GM18508 (cell line): Measurements from ENCODE around the gene AKT1.

ENCODE experiments used
- ATAC-seq: cut with Tn5 transposase; IDR thresholded peaks from one replicate; pipeline ENCODE4 v1.9.1; 2021; ENCODE audit warnings: moderate number of reproducible peaks; ENCODE audit not compliant: insufficient read depth, unreplicated experiment

The AKT1 gene

DNA sequence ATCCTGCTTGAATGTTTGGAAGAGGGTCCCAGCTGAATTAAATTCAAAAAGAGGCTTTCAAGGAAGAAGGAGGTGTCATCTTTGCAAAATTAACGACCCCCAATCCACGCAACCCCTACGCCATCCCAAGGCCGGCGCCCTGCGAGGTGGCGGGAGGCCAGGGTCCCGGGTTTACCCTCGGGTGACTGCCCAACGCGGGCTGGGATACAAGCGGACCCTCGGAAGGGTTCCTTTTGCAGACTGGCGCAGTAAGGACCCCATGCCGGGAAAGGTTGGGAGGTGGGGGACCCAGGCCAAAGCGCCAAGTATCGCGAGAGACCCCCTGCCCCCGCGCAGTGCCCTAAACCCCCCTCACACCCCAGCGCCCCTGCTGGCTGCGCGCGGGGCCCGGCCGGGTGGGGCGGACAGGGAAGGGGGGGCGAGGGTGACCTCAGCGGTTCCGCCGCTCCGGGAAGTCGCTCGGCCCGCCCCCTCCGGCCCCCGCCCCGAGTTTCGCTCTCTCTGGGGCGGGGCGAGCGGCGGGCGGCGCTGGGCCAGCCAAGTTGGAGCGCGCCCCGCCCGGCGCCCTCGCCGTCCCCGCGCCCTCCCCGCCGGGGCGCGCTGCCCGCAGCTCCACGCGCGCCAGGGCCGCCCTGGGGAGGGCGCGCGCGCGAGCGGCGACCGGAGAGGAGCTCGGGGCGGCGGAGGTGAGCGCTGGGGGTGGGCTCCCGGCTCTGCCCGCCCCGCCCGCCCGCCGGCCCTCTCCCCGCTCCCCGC, 4.6 kb upstream of the AKT1 start:
- ATAC-seq: no peak

DNA sequence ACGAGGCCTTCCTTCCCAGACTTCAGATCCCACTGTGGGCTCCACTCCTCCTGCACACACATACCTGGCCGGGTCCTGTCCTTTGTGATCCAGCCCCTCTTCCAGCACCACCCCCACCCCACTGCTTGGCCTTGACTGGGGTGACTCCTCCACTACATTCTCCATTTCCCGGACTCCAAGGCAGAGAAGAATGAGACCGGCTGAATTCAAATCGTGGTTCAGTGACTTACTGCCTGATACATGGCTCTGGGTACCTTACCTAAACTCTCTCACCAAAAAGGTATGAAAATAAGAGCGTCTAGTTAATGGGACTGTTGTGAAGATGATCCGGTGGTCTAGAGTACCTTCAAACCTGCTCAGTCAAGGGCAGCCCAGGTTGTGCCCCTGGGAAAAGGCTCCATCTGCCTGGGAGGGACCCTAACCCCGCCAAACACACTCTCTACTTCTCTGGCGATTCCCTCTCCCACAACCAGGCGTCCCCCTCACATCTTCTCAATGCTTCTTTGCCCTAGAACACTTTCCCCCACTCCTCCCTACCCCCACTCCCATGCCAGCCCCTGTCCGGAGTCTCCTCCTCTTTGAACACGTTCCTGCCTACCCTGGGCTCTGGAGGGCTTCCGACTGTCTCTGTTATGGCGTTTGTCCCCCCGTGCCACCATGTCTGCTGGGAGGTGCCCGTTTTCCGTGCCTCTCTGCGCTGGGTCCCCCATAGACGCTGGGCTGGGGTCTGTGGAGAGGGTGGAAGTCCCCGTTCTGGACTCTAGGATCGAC, 3.9 kb upstream of the AKT1 start:
- ATAC-seq: no peak

DNA sequence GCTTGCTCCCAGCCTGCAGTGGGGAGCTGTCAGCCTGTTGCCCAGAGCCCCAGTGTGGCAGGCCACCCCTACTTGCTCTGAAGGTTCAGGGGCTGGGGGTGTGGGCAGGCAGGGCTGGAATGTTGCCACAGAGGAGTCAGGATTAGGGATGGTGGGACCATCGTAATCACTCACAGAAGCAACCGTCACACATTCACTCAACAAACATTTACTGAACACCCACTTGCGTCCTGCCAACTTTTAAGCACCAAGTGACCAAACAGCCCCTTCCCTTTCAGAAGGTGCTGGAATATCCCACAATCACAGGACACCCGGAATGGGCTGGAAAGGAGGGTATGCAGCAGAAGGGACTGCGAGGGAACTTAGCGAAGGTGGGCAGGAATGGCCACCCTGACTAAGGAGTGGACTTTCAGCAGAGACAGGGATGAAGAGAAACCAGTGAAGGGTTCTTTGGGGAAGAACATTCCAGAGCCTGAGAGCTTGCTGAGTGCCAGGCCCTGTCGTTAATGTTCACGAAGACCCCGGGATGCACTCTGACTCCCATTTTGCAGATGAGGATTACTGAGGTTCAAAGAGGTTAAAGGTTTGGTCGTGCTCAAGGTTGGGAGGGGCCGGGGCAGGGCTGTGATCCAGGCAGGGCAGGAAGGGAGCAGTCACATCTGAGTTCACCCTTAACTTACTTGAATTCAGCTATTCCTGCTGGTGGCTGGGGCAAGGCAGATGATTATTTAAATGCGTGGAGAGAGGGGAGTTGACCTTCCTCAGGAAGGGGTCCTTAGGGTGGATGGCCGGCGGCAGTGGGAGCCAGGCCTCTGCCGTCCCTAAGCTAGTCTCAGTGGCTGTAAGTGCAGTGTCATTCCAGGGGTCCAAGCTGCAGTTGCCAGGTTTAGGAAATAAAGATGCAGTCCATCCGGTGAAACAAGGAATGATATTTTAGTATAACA, 3.0 kb upstream of the AKT1 start:
- no peak for ATAC-seq

DNA sequence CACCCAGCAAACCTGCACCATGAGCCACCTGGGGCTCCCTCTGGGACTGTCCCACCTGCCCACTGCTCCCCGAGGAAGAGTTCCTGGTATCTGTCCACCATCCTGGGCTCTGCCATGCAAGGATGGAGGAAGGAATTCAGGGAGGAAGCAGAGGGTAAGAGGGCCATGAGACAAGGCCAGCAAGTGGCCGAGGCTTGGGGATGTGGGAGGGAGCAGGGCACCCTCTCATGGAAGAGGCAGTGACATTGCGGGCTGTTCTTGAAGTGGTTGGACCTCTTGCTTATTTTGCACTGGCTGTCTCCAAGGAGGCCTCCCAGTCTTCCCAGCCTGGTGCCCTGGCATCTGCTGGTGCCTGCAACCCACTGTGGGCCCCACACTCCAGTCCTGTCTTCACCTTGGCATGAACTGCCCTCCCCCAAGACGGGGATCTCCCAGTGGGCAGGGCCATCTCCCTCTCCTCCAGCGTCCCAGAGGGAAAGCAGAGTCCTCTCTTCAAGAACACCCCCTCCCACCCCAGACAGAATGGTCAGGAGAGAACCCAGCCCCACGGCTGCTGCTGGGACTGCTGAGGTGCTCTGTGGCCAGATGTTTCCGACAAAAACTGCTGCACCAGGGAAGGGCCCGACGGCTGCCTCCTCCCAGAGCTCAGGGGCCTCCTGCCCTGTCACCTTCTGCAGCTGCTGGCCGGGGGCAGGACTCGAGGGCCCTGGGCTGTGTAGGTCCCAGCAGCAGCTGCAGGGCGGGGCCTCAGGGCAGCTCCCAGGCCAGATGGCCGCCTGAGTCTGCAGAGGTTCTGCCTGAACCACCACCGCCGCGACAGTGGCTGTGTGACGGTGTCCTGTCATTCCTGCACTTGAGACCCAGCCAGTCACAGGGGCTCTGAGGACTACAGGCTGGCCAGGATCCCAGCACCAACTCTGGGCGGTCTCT, 1.8 kb upstream of the AKT1 start:
- no peak for ATAC-seq

DNA sequence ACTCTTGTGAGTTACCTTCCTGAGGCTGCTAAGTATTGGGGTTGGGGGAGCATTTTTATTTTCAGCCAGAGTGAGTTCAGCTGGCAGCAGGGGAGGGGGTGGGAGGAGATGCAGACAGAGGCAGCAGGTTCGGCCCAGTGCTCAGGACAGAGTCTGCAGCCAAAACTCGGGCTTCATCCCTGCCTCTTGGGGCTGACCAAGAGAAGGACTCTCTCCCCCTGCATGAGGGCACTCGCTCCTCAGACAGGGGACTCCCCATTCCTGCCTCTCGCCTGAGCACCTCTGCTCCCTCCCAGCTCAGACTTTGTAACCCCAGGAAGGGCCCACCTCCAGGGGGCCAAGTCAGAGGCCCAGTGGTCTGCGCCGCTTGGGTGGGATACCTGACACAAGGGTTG, 1.1 kb upstream of the AKT1 start:
- ATAC-seq: no peak

DNA sequence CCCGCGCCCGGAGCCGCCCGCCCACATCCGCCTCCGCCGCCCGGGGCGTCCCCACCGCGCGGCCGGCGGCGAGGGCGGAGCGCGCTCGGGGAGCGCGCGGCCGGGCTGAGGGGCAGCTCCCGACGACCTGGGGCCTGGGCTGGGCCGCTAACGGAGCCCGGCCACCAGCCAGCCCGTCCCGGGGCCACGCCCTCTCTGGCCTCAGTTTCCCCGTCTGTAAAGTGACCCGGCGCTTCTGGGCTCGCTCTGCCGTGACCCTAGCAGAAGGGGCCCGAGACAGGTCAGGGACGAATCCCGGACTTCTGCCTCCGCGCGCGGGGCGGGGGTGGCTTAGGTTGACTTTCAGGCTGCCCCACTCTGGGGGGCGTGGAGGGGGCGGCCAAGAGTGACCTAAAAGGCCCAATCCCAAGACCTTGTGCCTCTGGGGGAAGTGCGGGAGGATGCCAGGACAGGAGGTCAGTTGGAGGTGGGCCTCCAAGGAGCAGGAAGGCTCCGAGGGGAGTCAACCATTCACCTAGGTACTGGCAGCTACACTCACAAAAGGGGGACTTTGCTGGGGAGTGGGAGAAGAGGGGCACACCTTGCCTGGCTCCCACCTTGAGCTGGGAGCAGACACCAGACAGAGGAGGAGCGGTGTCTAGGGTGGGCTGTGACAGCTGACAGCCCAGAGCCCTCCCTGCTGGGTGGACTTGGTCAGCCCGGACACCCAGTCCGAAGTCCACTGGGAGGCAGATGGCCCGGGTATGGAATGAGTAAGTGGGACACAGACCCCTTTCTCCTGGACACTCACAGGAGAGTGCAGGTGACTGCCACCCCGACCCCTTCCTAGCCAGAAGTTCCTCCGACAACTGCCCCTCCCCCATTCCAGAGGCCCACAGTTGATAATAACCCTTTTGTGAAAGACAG, 486 bp upstream of the AKT1 start:
- ATAC-seq: no peak

DNA sequence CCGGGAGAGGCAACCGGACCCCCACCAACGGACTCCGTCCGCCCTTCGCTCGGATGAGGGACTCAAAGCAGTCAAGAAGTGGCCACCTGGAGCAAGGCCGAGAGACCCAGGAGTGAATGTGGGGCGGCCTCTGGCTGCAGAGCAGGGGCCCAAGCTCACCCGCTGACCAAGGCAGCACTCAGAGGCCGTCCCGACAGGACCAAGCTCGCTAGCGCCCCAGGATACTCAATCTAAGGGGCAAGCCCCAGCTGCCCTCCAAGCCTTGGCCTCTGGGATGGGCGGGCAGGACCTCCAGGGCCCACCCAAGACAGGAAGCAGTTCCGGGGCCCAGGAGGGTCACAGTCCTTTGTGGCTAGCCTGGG, 936 bp downstream of the AKT1 start:
- no peak for ATAC-seq

DNA sequence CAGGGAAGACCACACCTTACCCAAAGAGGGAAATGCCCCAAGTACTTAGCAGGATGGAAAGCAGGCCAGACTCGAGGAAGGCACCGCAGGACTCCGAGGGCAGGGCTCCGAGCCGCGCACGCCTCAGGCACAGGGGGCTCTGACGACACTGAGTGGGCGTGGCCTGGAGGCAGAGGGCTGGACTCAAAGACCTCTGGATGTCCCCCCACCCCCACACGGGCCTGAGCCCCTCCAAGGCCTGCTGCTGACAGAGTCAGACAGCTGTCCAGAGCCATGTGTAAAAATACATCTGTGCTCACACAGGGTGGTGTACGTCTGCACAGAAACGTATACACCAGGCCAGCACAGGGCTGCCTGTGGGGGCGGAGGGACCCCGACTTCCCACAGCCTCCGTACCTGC, 1.4 kb downstream of the AKT1 start:
- ATAC-seq: no peak

DNA sequence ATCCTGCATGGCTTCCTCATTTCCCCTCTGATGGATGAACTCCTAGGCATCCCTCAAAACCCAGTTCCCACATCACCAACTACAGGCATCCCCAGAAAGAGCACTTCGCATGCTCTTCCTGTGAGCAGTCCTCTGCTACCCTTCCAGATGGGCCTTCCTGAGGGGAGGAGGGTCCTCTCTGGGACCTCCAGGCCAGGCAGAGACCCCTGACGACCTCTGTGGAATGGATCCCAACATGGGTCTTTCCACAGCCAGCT, 1.9 kb downstream of the AKT1 start:
- no peak for ATAC-seq

DNA sequence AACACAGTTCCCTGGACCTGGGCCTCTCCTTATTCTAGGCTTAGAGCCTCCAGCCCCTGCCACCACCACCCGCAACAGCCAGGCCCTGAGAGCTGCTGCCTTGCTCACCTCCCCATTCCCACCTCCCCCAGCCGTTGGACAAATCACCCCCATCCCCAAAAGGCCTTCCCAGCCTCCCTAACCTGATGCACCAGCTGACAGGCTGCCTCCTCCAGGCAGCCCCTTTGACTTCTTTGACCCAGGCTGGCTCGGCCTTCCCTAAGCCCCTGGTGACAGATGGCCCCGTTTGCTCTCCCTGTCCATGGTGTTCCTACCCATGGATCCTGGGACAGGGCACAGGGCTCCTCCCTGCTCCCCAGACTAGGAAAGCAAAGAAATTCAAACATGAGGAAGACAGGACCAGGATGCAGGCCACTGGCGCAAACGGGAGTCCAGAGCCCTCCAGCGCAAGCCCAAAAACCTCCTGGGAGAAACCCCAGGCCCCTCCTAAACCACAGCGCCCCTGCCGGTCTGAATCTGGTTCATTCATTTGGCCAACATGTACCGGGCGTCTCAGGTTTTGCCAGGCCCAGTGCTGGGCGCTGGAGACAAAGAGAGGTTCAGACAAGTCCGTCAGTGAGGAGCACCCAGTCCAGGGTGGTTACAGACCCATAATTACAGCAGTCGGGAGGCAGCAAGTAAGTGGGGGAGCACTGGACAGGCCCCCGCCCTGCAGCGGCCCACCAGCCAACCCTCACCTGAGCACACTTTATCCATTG, 2.4 kb downstream of the AKT1 start:
- no peak for ATAC-seq

DNA sequence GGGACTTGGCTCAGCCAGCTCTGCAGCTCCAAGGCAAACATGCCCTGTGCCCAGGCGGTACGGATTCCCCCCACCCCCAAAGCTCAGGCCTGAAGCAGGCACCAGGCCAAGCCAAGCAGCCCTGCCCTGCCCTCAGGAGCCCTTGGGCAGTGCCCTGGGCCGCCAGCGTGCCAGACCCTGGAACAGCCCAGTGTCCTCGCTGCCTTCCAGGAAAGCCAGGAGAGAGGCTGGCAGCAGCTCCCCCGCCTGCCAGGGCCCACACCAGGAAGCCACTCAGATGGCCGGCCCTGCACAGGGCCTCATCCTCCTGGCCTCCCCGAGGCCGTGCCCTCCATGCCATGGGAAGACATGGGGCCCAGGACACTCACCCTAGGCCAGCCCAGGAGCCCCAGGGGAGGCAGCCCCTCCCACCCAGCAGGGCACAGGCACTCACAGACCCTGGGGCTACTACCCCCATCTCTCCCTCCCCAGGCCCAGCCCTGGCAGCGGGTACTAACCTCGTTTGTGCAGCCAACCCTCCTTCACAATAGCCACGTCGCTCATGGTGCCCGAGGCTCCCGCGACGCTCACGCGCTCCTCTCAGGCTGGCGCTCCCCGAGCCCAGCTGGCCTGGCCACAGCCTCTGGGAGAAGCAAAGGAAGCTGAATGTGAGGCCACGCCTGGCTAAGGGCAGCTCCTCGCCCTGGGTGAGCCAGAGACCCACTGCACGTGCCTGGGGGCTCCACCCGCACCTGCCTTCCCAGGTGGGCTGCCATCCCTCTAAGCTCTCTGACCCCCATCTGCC, 3.3 kb downstream of the AKT1 start:
- ATAC-seq: no peak

DNA sequence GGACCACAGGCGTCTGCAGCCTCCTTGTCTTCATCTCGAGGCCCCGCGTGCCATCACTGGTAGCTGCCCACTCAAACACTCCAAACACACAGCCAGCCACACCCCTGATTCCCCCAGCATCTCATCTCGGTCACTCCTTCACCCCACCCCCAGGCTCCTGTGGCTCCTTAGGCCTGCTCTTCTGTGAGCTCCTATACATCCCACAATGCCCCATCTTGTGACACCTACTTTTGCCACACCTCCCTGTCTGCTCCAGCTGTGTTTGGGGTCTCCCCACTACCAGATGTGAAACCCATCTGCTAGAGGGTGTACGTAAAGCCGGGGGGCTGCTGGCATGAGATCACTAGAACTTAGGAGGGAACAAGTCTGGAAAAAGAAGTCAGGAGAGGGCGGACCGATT, 4.1 kb downstream of the AKT1 start:
- ATAC-seq: no peak

DNA sequence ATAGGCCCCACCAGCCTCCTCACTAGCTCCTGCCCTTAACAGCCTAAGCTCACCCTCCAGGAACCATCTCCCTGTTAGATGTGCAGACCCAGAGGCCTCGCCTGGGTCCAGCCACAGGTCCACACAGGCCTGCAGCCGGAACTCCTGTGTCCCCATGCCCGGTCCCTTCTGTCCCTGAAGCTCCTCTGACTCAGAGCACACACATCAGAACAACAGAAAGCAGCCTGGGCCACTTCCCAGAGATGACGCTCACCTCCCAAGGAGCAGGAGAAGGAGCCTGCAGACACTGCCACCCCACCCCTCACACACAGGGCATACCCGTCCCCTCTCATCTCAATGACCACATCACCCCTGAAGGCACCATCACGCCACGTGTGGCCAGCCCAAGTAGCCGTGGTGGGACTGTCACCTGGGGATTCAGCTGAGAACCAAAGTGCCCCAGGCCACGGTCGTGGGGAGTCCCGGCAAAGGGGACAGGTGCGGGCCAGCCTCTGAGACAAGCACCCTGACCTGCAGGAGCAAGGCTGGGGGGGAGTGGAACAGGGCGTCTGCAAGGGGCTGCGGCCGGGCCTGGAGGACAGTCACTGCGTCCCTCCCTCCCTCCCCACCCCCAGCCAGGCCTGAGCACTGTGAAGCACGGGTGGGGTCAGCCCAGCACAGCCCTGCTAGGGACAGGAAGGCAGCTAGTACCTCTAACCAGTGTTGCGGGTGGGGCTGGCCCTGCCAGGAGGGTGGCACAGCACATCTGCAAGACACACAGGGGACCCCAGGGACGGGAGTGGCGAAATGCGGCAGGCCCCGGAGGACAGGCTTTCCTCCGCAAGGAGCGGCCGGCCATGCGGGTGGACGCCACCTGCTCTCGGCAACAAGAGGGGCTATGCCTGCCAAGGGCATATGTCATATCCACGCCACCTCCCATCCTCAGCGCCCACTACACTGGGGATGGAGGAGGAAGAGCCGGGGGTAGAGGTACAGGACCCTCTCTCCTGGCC, 5.5 kb downstream of the AKT1 start:
- ATAC-seq: no peak

DNA sequence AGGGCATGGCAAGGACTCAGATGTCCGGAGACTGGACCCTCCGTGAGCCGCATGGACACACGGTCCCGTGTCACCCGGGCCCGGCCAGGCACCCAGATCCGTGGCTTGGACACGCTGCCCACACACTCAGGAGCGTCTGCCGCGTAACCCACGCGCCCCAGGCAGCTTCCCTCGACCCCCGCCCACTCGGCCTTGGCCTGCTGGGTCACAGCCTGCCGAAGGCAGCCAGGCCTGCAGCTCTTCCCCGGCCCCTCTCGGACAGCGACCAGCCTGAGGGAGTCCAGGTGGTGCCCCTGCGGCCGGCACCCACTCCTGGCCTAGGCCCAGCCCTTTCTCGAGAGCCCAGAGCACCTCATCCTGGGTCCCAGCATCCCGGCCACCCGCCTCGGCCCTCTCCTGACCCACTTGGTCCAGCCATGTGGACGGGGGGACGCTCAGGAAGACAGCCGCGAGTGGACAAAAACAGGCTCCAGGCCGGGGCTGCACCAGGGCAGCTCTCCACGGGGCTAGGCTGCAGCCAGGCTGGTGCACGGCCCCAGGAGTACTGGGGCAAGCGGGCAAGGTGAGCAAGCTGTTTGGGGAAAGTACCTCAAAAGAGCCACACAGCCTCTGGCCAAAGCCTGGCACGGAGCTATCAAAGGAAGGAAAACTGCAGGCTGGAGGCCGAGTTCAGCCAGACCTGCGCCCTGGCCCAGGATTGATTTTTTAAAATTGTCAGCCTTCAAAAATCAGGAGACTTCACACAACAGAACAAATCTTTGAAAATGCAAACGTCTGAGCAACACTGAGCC, 6.5 kb downstream of the AKT1 start:
- no peak for ATAC-seq

DNA sequence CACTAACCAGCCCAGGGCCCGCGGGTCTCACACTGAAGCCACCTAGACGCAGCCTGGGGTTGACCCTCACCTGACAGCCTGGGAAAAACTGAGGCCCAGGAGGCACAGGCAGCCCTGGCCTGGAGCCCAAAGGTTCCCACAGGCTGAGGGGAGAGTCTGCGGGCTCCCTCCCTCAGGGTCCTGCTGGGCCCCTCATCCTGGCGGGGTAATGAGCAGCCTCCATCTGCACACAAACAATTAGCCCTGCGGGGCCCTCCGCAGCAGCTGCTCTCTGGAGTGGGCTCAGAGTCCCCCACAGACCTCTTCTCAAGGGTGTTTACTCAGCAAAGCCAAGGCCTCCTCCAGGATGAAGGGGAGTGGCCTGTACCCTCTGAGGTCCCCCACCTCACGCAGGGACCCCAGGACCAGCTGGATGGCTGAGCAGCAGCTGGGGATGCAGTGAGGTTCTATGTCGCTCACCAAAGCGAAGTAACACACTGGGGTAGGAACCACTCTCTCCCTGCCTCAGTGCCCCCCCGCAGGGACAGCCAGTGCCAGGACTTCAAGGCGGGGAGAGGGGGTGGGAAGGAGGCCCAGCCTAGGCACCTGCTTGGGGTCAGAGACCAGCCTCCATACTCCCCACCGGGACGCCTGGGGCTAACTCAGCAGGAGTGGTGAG, 7.3 kb downstream of the AKT1 start:
- ATAC-seq: no peak
